K562 (cell line): ENCODE measurements around the gene PPP1R12B. TPM values are rescaled to one million over a fixed set of nuclear protein-coding genes. Genes with fewer than 3 reads are reported as not detected.
A peak's percentile ranks its signal among the peaks of the same experiment; 100 is the strongest.

Source experiments
- FOXK1 ChIP-seq: sonication (generic); formaldehyde crosslinking; IDR thresholded peaks from 2 replicates; pipeline ENCODE4 v1.8.0; 2022; ENCODE audit warnings: missing genetic modification reagents, mild to moderate bottlenecking, borderline replicate concordance
- NBN ChIP-seq: fragments of 450-650 bp; IDR thresholded peaks from 2 replicates; pipeline ENCODE4 v1.6.1; 2016; ENCODE audit warnings: low read depth, mild to moderate bottlenecking
- PHB2 ChIP-seq: fragments of 450-650 bp; IDR thresholded peaks from 2 replicates; pipeline ENCODE4 v1.6.1; 2017; ENCODE audit warnings: low read depth
- PRMT5 ChIP-seq: sonication (generic); formaldehyde crosslinking; IDR thresholded peaks from 2 replicates; pipeline ENCODE4 v1.5.0; 2020; ENCODE audit warnings: missing genetic modification reagents
- RFX7 ChIP-seq: fragments of 250-450 bp; sonication (Bioruptor Pico); IDR thresholded peaks from 2 replicates; pipeline ENCODE4 v1.5.1; 2021; ENCODE audit warnings: mild to moderate bottlenecking
- SRF ChIP-seq, 2 experiments: fragments of 250-450, 450-650 bp in 1 of 2; sonication (Bioruptor Pico) in 1 of 2; sonication (generic) in 1 of 2; formaldehyde crosslinking; IDR thresholded peaks; 2 replicates each; pipeline versions ENCODE4 v1.5.0 to v1.5.1; 2020 to 2022; ENCODE audit warnings: mild to moderate bottlenecking in 1 of 2, missing genetic modification reagents in 1 of 2
- polyA plus RNA-seq, 8 experiments: library from polyadenylated mRNA; depleted of rRNA in 4 of 8; stranded (reverse) in 5 of 8; unstranded in 3 of 8; fragments of >200 nt; fragmentation: Nextera tagmentation in 2 of 8; fragmentation: Illumina TruSeq in 1 of 8; extraction: Ambion mirVana in 2 of 8; extraction: Trizol in 1 of 8; gene quantifications; 2 replicates each; pipeline versions ENCODE4 v1.2.1 to v1.2.3, GENCODE V29; 2011 to 2014; ENCODE audit warnings: inconsistent platforms in 1 of 8, missing spikeins in 1 of 8
- total RNA-seq, 7 experiments: library from RNA; depleted of rRNA in 6 of 7; stranded (reverse); fragments of >200 nt in 6 of 7; fragmentation: Illumina TruSeq in 2 of 7; extraction: Trizol in 2 of 7; gene quantifications; 2 replicates each; pipeline versions ENCODE4 v1.2.1 to v1.2.3, GENCODE V29; 2011 to 2021; ENCODE audit warnings: low replicate concordance in 1 of 7
- TF ChIP-seq, protein P1 (sequence below): fragments of 450-650 bp; IDR thresholded peaks from 2 replicates; pipeline ENCODE4 v1.6.1; 2016; ENCODE audit warnings: mild to moderate bottlenecking, moderate library complexity
- TF ChIP-seq, protein P2 (sequence below), 2 experiments: IDR thresholded peaks; 2 replicates each; pipeline ENCODE4 v1.6.1; 2011; ENCODE audit warnings: borderline replicate concordance in 1 of 2, control low read depth in 1 of 2, low read depth in 1 of 2, low read length in 1 of 2, mild to moderate bottlenecking in 1 of 2, mixed read lengths in 1 of 2, moderate library complexity in 1 of 2; ENCODE audit not compliant: insufficient read depth in 1 of 2, insufficient read length in 1 of 2, poor library complexity in 1 of 2, severe bottlenecking in 1 of 2; ENCODE audit errors: extremely low read depth in 1 of 2
- TF ChIP-seq, protein P3 (sequence below): fragments of 250-450 bp; sonication (Bioruptor Pico); IDR thresholded peaks from 2 replicates; pipeline ENCODE4 v1.5.0; 2021; ENCODE audit warnings: mild to moderate bottlenecking, borderline replicate concordance
- TF ChIP-seq, protein P4 (sequence below): fragments of 450-650 bp; IDR thresholded peaks from 2 replicates; pipeline ENCODE4 v1.6.1; 2017; ENCODE audit warnings: mild to moderate bottlenecking, moderate library complexity

Gene PPP1R12B
- total and polyA plus RNA-seq, 9 of the 15 experiments (the other 6 are each of a cell fraction or from before 2014, with no cell fraction given) = 0.73 to 16.9 (median 13.6) TPM

DNA sequence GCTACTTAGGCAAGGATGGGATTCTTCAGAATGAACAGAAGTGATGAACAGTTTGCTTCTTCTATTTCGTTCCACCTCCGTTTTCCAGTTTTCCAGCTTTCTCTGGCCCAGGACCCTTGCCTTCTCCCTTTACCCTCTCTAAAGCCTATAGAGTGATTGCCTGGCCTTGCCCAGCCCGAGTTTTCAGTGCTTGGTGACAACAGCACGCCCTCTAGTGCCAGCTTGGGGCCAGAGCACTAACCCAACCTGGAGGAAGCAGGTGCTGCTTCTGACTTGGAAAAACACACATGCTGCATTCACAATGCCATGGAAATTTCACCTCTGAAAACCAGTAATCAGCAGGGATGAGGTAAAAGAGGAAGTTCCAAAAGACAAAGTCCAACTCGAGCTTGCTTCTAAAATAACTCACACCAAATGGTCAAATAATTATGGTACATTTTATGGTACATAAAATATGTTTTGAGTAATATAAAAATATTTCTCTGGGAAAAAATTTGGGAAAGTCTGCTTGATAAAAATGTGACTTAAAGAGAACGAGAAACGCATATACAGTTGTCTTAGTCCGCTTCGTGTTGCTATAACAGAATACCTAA, 32.8 kb upstream of the PPP1R12B start (continued):
- TF ChIP-seq, protein P1, sequence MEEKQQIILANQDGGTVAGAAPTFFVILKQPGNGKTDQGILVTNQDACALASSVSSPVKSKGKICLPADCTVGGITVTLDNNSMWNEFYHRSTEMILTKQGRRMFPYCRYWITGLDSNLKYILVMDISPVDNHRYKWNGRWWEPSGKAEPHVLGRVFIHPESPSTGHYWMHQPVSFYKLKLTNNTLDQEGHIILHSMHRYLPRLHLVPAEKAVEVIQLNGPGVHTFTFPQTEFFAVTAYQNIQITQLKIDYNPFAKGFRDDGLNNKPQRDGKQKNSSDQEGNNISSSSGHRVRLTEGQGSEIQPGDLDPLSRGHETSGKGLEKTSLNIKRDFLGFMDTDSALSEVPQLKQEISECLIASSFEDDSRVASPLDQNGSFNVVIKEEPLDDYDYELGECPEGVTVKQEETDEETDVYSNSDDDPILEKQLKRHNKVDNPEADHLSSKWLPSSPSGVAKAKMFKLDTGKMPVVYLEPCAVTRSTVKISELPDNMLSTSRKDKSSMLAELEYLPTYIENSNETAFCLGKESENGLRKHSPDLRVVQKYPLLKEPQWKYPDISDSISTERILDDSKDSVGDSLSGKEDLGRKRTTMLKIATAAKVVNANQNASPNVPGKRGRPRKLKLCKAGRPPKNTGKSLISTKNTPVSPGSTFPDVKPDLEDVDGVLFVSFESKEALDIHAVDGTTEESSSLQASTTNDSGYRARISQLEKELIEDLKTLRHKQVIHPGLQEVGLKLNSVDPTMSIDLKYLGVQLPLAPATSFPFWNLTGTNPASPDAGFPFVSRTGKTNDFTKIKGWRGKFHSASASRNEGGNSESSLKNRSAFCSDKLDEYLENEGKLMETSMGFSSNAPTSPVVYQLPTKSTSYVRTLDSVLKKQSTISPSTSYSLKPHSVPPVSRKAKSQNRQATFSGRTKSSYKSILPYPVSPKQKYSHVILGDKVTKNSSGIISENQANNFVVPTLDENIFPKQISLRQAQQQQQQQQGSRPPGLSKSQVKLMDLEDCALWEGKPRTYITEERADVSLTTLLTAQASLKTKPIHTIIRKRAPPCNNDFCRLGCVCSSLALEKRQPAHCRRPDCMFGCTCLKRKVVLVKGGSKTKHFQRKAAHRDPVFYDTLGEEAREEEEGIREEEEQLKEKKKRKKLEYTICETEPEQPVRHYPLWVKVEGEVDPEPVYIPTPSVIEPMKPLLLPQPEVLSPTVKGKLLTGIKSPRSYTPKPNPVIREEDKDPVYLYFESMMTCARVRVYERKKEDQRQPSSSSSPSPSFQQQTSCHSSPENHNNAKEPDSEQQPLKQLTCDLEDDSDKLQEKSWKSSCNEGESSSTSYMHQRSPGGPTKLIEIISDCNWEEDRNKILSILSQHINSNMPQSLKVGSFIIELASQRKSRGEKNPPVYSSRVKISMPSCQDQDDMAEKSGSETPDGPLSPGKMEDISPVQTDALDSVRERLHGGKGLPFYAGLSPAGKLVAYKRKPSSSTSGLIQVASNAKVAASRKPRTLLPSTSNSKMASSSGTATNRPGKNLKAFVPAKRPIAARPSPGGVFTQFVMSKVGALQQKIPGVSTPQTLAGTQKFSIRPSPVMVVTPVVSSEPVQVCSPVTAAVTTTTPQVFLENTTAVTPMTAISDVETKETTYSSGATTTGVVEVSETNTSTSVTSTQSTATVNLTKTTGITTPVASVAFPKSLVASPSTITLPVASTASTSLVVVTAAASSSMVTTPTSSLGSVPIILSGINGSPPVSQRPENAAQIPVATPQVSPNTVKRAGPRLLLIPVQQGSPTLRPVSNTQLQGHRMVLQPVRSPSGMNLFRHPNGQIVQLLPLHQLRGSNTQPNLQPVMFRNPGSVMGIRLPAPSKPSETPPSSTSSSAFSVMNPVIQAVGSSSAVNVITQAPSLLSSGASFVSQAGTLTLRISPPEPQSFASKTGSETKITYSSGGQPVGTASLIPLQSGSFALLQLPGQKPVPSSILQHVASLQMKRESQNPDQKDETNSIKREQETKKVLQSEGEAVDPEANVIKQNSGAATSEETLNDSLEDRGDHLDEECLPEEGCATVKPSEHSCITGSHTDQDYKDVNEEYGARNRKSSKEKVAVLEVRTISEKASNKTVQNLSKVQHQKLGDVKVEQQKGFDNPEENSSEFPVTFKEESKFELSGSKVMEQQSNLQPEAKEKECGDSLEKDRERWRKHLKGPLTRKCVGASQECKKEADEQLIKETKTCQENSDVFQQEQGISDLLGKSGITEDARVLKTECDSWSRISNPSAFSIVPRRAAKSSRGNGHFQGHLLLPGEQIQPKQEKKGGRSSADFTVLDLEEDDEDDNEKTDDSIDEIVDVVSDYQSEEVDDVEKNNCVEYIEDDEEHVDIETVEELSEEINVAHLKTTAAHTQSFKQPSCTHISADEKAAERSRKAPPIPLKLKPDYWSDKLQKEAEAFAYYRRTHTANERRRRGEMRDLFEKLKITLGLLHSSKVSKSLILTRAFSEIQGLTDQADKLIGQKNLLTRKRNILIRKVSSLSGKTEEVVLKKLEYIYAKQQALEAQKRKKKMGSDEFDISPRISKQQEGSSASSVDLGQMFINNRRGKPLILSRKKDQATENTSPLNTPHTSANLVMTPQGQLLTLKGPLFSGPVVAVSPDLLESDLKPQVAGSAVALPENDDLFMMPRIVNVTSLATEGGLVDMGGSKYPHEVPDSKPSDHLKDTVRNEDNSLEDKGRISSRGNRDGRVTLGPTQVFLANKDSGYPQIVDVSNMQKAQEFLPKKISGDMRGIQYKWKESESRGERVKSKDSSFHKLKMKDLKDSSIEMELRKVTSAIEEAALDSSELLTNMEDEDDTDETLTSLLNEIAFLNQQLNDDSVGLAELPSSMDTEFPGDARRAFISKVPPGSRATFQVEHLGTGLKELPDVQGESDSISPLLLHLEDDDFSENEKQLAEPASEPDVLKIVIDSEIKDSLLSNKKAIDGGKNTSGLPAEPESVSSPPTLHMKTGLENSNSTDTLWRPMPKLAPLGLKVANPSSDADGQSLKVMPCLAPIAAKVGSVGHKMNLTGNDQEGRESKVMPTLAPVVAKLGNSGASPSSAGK = no peak
- TF ChIP-seq SRF (CRISPR knock-in tag; IDR thresholded peaks at IDR 0.05) (0 out of 4 replicates have a peak, but pooled peaks of 1 of the 2 experiments have one; percentile 30), PHB2 (no peak), PRMT5 (CRISPR knock-in tag) (no peak), FOXK1 (CRISPR knock-in tag) (0 out of 2 replicates have a peak, but pooled peaks have one; percentile 44), RFX7 (CRISPR knock-in tag) (no peak), NBN (no peak)
- TF ChIP-seq, protein P2, sequence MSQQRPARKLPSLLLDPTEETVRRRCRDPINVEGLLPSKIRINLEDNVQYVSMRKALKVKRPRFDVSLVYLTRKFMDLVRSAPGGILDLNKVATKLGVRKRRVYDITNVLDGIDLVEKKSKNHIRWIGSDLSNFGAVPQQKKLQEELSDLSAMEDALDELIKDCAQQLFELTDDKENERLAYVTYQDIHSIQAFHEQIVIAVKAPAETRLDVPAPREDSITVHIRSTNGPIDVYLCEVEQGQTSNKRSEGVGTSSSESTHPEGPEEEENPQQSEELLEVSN (IDR thresholded peaks at IDR 0.05; ENCODE audit: borderline replicate concordance in 1 of 2, extremely low read depth in 1 of 2, insufficient read depth in 1 of 2, insufficient read length in 1 of 2, low read depth in 1 of 2, low read length in 1 of 2, poor library complexity in 1 of 2, severe bottlenecking in 1 of 2) = no peak
- TF ChIP-seq, protein P3, sequence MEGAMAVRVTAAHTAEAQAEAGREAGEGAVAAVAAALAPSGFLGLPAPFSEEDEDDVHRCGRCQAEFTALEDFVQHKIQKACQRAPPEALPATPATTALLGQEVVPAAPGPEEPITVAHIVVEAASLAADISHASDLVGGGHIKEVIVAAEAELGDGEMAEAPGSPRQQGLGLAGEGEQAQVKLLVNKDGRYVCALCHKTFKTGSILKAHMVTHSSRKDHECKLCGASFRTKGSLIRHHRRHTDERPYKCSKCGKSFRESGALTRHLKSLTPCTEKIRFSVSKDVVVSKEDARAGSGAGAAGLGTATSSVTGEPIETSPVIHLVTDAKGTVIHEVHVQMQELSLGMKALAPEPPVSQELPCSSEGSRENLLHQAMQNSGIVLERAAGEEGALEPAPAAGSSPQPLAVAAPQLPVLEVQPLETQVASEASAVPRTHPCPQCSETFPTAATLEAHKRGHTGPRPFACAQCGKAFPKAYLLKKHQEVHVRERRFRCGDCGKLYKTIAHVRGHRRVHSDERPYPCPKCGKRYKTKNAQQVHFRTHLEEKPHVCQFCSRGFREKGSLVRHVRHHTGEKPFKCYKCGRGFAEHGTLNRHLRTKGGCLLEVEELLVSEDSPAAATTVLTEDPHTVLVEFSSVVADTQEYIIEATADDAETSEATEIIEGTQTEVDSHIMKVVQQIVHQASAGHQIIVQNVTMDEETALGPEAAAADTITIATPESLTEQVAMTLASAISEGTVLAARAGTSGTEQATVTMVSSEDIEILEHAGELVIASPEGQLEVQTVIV (CRISPR knock-in tag) = no peak
- TF ChIP-seq, protein P4, sequence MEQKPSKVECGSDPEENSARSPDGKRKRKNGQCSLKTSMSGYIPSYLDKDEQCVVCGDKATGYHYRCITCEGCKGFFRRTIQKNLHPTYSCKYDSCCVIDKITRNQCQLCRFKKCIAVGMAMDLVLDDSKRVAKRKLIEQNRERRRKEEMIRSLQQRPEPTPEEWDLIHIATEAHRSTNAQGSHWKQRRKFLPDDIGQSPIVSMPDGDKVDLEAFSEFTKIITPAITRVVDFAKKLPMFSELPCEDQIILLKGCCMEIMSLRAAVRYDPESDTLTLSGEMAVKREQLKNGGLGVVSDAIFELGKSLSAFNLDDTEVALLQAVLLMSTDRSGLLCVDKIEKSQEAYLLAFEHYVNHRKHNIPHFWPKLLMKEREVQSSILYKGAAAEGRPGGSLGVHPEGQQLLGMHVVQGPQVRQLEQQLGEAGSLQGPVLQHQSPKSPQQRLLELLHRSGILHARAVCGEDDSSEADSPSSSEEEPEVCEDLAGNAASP = no peak
